IPS-18c (cell line): ENCODE data around the gene XPR1.

Experiments used
- H3K4me3 ChIP-seq: 2 replicates; pipeline ENCODE4 v1.7.0; 2013; ENCODE audit warnings: low read depth, mild to moderate bottlenecking, low read length, moderate library complexity; ENCODE audit not compliant: insufficient read depth
- H3K9me3 ChIP-seq: one replicate; pipeline ENCODE4 v1.6.1; 2013; ENCODE audit warnings: mild to moderate bottlenecking, low read length, moderate library complexity; ENCODE audit not compliant: control insufficient read depth, insufficient read depth

Gene XPR1

GRCh38 chr1:180631766-180632325 is at the start of gene XPR1:
Gene XPR1, plus strand, starts transcription at chr1:180632022. Its CDS starts 180 bp downstream, at chr1:180632202.
- peak within 1 kb of the TSS; percentile 94 for H3K4me3 ChIP-seq
- H3K9me3 ChIP-seq = no peaks in the 10 kb centered on the region

- Histone ChIP-seq H3K4me3 (no peak overlapping the region), H3K9me3 (no peaks in the 10 kb centered on the region)
Measured at GRCh38 chr1:180584869-180585268, 47.0 kb upstream of the XPR1 start.

GRCh38 chr1:180585994-180586359 is 45.8 kb upstream of the XPR1 start:
- H3K9me3 ChIP-seq = no peaks in the 10 kb centered on the region

GRCh38 chr1:180586671-180587155 is 45.1 kb upstream of the XPR1 start:
- H3K9me3 ChIP-seq = no peaks in the 10 kb centered on the region
- no peak overlapping the region for H3K4me3 ChIP-seq

More at GRCh38 chr1:180585994-180586359, 45.8 kb upstream of the XPR1 start:
- H3K4me3 ChIP-seq = no peak overlapping the region

GRCh38 chr1:180588121-180588520 is 43.7 kb upstream of the XPR1 start:
- Histone ChIP-seq H3K4me3 (no peak overlapping the region), H3K9me3 (no peaks in the 10 kb centered on the region)

GRCh38 chr1:180590889-180591288 is 40.9 kb upstream of the XPR1 start:
- no peaks in the 10 kb centered on the region for H3K9me3 ChIP-seq
- no peak overlapping the region for H3K4me3 ChIP-seq

GRCh38 chr1:180593382-180593781 is 38.4 kb upstream of the XPR1 start:
- H3K9me3 ChIP-seq = no peaks in the 10 kb centered on the region
- H3K4me3 ChIP-seq = no peak overlapping the region

GRCh38 chr1:180594723-180595122 is 37.1 kb upstream of the XPR1 start:
- no peak overlapping the region for H3K4me3 ChIP-seq
- no peaks in the 10 kb centered on the region for H3K9me3 ChIP-seq

GRCh38 chr1:180595966-180596365 is 35.9 kb upstream of the XPR1 start:
- no peak overlapping the region for H3K4me3 ChIP-seq
- H3K9me3 ChIP-seq = no peaks in the 10 kb centered on the region

- Histone ChIP-seq H3K4me3 (no peak overlapping the region), H3K9me3 (no peaks in the 10 kb centered on the region)
Measured at GRCh38 chr1:180597520-180597919, 34.3 kb upstream of the XPR1 start.

- Histone ChIP-seq H3K9me3 (no peaks in the 10 kb centered on the region), H3K4me3 (no peak overlapping the region)
Measured at GRCh38 chr1:180598333-180598974, 33.4 kb upstream of the XPR1 start.

- Histone ChIP-seq H3K4me3 (no peak overlapping the region), H3K9me3 (no peaks in the 10 kb centered on the region)
Measured at GRCh38 chr1:180600343-180600742, 31.5 kb upstream of the XPR1 start.

GRCh38 chr1:180601512-180601911 is 30.3 kb upstream of the XPR1 start:
- Histone ChIP-seq H3K4me3 (no peak overlapping the region), H3K9me3 (no peaks in the 10 kb centered on the region)

- no peak overlapping the region for H3K4me3 ChIP-seq
- no peaks in the 10 kb centered on the region for H3K9me3 ChIP-seq
Measured at GRCh38 chr1:180603223-180603849, 28.5 kb upstream of the XPR1 start.

GRCh38 chr1:180603850-180604226 is 28.0 kb upstream of the XPR1 start:
- Histone ChIP-seq H3K4me3 (no peak overlapping the region), H3K9me3 (no peaks in the 10 kb centered on the region)

GRCh38 chr1:180606155-180606554 is 25.7 kb upstream of the XPR1 start:
- Histone ChIP-seq H3K9me3 (no peaks in the 10 kb centered on the region), H3K4me3 (no peak overlapping the region)

- H3K4me3 ChIP-seq = no peak overlapping the region
- no peaks in the 10 kb centered on the region for H3K9me3 ChIP-seq
Measured at GRCh38 chr1:180609643-180610555, 21.9 kb upstream of the XPR1 start.
